Activated gamma-delta T cell (primary cell): ENCODE measurements around the gene BMP8B.

Experiments
- DNase-seq: peaks from one replicate; lab custom pipeline; 2025; lab: John Stamatoyannopoulos, UW

Gene BMP8B

GRCh38 chr1:39760074-39761008 lies 28.3 kb downstream of the BMP8B start:
- DNase-seq = no peak

- DNase-seq = no peak
Measured at GRCh38 chr1:39759436-39759726, 29.3 kb downstream of the BMP8B start.

- no peak for DNase-seq
Measured at GRCh38 chr1:39758556-39759435, 29.9 kb downstream of the BMP8B start.

GRCh38 chr1:39757501-39757900 lies 31.2 kb downstream of the BMP8B start:
- DNase-seq = no peak

- DNase-seq = no peak
Measured at GRCh38 chr1:39755965-39756659, 32.6 kb downstream of the BMP8B start.

GRCh38 chr1:39754906-39755504 lies 33.7 kb downstream of the BMP8B start:
- DNase-seq = no peak

- DNase-seq = no peak
Measured at GRCh38 chr1:39754026-39754570, 34.6 kb downstream of the BMP8B start.

- no peak for DNase-seq
Measured at GRCh38 chr1:39753132-39754025, 35.3 kb downstream of the BMP8B start.

GRCh38 chr1:39752703-39753102 lies 36.0 kb downstream of the BMP8B start:
- no peak for DNase-seq

- DNase-seq = no peak
Measured at GRCh38 chr1:39751595-39751994, 37.1 kb downstream of the BMP8B start.

GRCh38 chr1:39745016-39745670 lies 43.5 kb downstream of the BMP8B start:
- DNase-seq = no peak

- peak; percentile 61 for DNase-seq
Measured at GRCh38 chr1:39738622-39739366, 49.9 kb downstream of the BMP8B start, which contains the start of gene PPIE. PPIE (plus strand) TSS chr1:39738882; CDS start chr1:39738901, 19 bp downstream.

- DNase-seq = no peak
Measured at GRCh38 chr1:39737546-39738169, 51.0 kb downstream of the BMP8B start.

GRCh38 chr1:39735731-39736130 lies 52.9 kb downstream of the BMP8B start:
- no peak for DNase-seq

GRCh38 chr1:39733161-39733560 lies 55.5 kb downstream of the BMP8B start:
- no peak for DNase-seq

- no peak for DNase-seq
Measured at GRCh38 chr1:39732730-39733129, 55.9 kb downstream of the BMP8B start.

GRCh38 chr1:39729842-39730241 lies 58.8 kb downstream of the BMP8B start:
- DNase-seq = no peak

- DNase-seq = no peak
Measured at GRCh38 chr1:39729030-39729429, 59.6 kb downstream of the BMP8B start.

GRCh38 chr1:39727932-39728317 lies 60.7 kb downstream of the BMP8B start:
- DNase-seq = no peak
